Breast epithelium (tissue), 3 donors: ENCODE measurements around the gene MORF4L1.

Experiments used
- POLR2A ChIP-seq: fragments of 450-650 bp; IDR thresholded peaks from one replicate; pipeline ENCODE4 v1.6.1; 2016; ENCODE audit warnings: antibody characterized with exemption, mild to moderate bottlenecking, moderate library complexity
- TF ChIP-seq, protein P1 (sequence below), 3 donors: fragments of 450-650 bp; IDR thresholded peaks; one replicate each; pipeline ENCODE4 v1.5.1; 2016 to 2017; ENCODE audit warnings: antibody characterized with exemption in 3 of 3, mild to moderate bottlenecking in 3 of 3, moderate library complexity in 3 of 3

- TF ChIP-seq, protein P1, sequence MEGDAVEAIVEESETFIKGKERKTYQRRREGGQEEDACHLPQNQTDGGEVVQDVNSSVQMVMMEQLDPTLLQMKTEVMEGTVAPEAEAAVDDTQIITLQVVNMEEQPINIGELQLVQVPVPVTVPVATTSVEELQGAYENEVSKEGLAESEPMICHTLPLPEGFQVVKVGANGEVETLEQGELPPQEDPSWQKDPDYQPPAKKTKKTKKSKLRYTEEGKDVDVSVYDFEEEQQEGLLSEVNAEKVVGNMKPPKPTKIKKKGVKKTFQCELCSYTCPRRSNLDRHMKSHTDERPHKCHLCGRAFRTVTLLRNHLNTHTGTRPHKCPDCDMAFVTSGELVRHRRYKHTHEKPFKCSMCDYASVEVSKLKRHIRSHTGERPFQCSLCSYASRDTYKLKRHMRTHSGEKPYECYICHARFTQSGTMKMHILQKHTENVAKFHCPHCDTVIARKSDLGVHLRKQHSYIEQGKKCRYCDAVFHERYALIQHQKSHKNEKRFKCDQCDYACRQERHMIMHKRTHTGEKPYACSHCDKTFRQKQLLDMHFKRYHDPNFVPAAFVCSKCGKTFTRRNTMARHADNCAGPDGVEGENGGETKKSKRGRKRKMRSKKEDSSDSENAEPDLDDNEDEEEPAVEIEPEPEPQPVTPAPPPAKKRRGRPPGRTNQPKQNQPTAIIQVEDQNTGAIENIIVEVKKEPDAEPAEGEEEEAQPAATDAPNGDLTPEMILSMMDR (IDR thresholded peaks at IDR 0.05), result no peak
- TF ChIP-seq POLR2A, result no peak
Observed at GRCh38 chr15:78837131-78837530, 35.6 kb upstream of the MORF4L1 start.
